ENCODE data around the gene LPP. TPM values are rescaled to one million over a fixed set of nuclear protein-coding genes. Genes with fewer than 3 reads are reported as not detected.

LPP gene
- total and polyA plus RNA-seq, 10 of the 15 experiments (the other 5 are each of a cell fraction or from before 2014, with no cell fraction given), result under 0.01 to 0.62 (median 0.03) TPM

DNA sequence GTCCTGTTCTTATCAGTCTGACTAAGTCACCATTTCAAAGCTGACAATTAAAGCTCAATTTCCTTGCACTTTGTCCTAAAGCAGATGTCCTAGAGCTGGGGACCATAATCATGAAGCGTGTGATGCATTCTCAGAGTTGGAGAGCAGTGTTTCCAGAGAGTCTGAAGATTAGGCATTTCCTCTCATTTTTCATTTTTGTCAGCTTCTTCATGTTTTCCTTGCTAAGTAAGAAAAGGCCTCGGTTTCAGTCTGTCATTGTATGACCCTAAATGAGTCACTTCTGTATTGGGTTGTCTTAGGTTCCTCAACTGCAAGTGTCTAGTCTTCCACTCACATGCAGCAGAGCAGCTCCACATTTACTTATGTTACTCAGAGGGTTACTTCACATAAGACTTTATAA, 760.6 kb downstream of the LPP start (continued):
- TF ChIP-seq, protein P1, sequence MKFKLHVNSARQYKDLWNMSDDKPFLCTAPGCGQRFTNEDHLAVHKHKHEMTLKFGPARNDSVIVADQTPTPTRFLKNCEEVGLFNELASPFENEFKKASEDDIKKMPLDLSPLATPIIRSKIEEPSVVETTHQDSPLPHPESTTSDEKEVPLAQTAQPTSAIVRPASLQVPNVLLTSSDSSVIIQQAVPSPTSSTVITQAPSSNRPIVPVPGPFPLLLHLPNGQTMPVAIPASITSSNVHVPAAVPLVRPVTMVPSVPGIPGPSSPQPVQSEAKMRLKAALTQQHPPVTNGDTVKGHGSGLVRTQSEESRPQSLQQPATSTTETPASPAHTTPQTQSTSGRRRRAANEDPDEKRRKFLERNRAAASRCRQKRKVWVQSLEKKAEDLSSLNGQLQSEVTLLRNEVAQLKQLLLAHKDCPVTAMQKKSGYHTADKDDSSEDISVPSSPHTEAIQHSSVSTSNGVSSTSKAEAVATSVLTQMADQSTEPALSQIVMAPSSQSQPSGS (IDR thresholded peaks at IDR 0.05; ENCODE audit: low read length), result no peak
- TF ChIP-seq, protein P2, sequence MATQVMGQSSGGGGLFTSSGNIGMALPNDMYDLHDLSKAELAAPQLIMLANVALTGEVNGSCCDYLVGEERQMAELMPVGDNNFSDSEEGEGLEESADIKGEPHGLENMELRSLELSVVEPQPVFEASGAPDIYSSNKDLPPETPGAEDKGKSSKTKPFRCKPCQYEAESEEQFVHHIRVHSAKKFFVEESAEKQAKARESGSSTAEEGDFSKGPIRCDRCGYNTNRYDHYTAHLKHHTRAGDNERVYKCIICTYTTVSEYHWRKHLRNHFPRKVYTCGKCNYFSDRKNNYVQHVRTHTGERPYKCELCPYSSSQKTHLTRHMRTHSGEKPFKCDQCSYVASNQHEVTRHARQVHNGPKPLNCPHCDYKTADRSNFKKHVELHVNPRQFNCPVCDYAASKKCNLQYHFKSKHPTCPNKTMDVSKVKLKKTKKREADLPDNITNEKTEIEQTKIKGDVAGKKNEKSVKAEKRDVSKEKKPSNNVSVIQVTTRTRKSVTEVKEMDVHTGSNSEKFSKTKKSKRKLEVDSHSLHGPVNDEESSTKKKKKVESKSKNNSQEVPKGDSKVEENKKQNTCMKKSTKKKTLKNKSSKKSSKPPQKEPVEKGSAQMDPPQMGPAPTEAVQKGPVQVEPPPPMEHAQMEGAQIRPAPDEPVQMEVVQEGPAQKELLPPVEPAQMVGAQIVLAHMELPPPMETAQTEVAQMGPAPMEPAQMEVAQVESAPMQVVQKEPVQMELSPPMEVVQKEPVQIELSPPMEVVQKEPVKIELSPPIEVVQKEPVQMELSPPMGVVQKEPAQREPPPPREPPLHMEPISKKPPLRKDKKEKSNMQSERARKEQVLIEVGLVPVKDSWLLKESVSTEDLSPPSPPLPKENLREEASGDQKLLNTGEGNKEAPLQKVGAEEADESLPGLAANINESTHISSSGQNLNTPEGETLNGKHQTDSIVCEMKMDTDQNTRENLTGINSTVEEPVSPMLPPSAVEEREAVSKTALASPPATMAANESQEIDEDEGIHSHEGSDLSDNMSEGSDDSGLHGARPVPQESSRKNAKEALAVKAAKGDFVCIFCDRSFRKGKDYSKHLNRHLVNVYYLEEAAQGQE (IDR thresholded peaks at IDR 0.05; ENCODE audit: low read depth, low read length), result no peak
- TF ChIP-seq MYC (IDR thresholded peaks at IDR 0.05; ENCODE audit: insufficient read depth, insufficient read length, insufficient replicate concordance, low read length, severe bottlenecking), result no peak
- TF ChIP-seq ZNF622 (IDR thresholded peaks at IDR 0.05), result no peak
- TF ChIP-seq CHD2 (IDR thresholded peaks at IDR 0.05; ENCODE audit: borderline replicate concordance, low read depth, low read length), result no peak
- TF ChIP-seq SMC3 (IDR thresholded peaks at IDR 0.05; ENCODE audit: borderline replicate concordance, low read length), result no peak

DNA sequence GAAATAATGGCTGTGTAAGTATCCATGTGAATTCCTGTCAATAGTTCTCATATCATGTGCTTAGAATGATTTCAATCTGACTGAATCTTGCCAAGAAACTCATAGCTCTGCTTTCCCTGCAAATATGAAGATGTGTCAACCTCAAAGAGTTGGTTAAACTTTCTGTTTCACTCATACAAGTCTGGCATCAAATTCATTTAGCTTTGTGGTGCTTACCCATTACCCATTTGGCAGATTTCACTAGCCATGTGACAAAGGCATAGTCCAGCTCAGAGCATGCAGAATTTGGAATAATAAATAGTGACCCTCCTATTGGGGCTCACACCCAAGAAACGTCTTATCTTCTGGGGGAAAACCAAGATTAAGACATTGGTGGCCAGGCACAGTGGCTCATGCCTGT, 761.2 kb downstream of the LPP start:
- no peak for ATAC-seq
- H4K20me1 ChIP-seq (ENCODE audit: control insufficient read depth, insufficient read depth), result no peaks in the 10 kb centered on the region
- no peak overlapping the region for H3K4me2 ChIP-seq (ENCODE audit: control insufficient read depth, insufficient read depth)
- no peak overlapping the region for H3K27ac ChIP-seq (ENCODE audit: control insufficient read depth, insufficient read depth)
- no peaks in the 10 kb centered on the region for H3K79me2 ChIP-seq (ENCODE audit: control insufficient read depth, insufficient read depth, low read length)
- no peaks in the 10 kb centered on the region; the same call in 2 of the 3 replicates for H3K9me3 ChIP-seq (replicated peaks; ENCODE audit: control insufficient read depth, insufficient read depth, low read length)
- in situ Hi-C loops (cut with MboI), result no loop called here
- H3K4me1 ChIP-seq (ENCODE audit: control insufficient read depth, insufficient read depth, low read length), result peaks cover 4% of the 10 kb centered on the region; the same call in 1 of the 2 replicates
- SMC1A ChIA-PET (ENCODE audit: uncharacterized antibody, unreplicated experiment), result interaction anchor here (1.0 kb wide), 1 partner anchor 19 kb away, joined by 4 read pairs; no protein-coding TSS in a partner anchor
- BruUV-seq (replicated peaks), result no TSS peak
- no peak overlapping the region for H2AFZ ChIP-seq (ENCODE audit: control insufficient read depth, low read depth, low read length)
- CTCF ChIA-PET, result no interaction called here
- H3K4me3 ChIP-seq, result no peak overlapping the region
- FAIRE-seq, result no peak
- WGBS (ENCODE audit: insufficient coverage, insufficient replicate concordance, low lambda C conversion rate, missing lambda C conversion rate), result 0% methylated on average over 1 of the region's 1 CpG
- no peaks in the 10 kb centered on the region for H3K36me3 ChIP-seq (ENCODE audit: control insufficient read depth in 2 of 2, insufficient read depth in 2 of 2, low read length in 1 of 2)
- POLR2A ChIA-PET, result no interaction called here
- DNase-seq (ENCODE audit: low read depth, low spot score), result no peak
- H3K27me3 ChIP-seq (replicated peaks in 1 of 2; ENCODE audit: control insufficient read depth in 2 of 2, insufficient read depth in 2 of 2, low read length in 1 of 2), result no peaks in the 10 kb centered on the region
- intact Hi-C loops (cut with micrococcal nuclease; ENCODE audit: unreplicated experiment), result no loop called here
- RAD21 ChIA-PET (ENCODE audit: unreplicated experiment), result no interaction called here
- H3K9ac ChIP-seq (ENCODE audit: control insufficient read depth, insufficient read depth, low read length), result no peak overlapping the region
- no peak for TF ChIP-seq CEBPB (IDR thresholded peaks at IDR 0.05; ENCODE audit: borderline replicate concordance in 1 of 2, low read depth in 2 of 2, low read length in 2 of 2)
- TF ChIP-seq, protein P3, sequence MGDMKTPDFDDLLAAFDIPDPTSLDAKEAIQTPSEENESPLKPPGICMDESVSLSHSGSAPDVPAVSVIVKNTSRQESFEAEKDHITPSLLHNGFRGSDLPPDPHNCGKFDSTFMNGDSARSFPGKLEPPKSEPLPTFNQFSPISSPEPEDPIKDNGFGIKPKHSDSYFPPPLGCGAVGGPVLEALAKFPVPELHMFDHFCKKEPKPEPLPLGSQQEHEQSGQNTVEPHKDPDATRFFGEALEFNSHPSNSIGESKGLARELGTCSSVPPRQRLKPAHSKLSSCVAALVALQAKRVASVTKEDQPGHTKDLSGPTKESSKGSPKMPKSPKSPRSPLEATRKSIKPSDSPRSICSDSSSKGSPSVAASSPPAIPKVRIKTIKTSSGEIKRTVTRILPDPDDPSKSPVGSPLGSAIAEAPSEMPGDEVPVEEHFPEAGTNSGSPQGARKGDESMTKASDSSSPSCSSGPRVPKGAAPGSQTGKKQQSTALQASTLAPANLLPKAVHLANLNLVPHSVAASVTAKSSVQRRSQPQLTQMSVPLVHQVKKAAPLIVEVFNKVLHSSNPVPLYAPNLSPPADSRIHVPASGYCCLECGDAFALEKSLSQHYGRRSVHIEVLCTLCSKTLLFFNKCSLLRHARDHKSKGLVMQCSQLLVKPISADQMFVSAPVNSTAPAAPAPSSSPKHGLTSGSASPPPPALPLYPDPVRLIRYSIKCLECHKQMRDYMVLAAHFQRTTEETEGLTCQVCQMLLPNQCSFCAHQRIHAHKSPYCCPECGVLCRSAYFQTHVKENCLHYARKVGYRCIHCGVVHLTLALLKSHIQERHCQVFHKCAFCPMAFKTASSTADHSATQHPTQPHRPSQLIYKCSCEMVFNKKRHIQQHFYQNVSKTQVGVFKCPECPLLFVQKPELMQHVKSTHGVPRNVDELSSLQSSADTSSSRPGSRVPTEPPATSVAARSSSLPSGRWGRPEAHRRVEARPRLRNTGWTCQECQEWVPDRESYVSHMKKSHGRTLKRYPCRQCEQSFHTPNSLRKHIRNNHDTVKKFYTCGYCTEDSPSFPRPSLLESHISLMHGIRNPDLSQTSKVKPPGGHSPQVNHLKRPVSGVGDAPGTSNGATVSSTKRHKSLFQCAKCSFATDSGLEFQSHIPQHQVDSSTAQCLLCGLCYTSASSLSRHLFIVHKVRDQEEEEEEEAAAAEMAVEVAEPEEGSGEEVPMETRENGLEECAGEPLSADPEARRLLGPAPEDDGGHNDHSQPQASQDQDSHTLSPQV (IDR thresholded peaks at IDR 0.05), result no peak
- TF ChIP-seq, protein P4, sequence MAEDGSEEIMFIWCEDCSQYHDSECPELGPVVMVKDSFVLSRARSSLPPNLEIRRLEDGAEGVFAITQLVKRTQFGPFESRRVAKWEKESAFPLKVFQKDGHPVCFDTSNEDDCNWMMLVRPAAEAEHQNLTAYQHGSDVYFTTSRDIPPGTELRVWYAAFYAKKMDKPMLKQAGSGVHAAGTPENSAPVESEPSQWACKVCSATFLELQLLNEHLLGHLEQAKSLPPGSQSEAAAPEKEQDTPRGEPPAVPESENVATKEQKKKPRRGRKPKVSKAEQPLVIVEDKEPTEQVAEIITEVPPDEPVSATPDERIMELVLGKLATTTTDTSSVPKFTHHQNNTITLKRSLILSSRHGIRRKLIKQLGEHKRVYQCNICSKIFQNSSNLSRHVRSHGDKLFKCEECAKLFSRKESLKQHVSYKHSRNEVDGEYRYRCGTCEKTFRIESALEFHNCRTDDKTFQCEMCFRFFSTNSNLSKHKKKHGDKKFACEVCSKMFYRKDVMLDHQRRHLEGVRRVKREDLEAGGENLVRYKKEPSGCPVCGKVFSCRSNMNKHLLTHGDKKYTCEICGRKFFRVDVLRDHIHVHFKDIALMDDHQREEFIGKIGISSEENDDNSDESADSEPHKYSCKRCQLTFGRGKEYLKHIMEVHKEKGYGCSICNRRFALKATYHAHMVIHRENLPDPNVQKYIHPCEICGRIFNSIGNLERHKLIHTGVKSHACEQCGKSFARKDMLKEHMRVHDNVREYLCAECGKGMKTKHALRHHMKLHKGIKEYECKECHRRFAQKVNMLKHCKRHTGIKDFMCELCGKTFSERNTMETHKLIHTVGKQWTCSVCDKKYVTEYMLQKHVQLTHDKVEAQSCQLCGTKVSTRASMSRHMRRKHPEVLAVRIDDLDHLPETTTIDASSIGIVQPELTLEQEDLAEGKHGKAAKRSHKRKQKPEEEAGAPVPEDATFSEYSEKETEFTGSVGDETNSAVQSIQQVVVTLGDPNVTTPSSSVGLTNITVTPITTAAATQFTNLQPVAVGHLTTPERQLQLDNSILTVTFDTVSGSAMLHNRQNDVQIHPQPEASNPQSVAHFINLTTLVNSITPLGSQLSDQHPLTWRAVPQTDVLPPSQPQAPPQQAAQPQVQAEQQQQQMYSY (CRISPR knock-in tag; IDR thresholded peaks at IDR 0.05), result no peak

Data from GM12878 (cell line).